HepG2 (cell line): Measurements from ENCODE around the gene CD80. TPM values are rescaled to one million over a fixed set of nuclear protein-coding genes. Genes with fewer than 3 reads are reported as not detected.

Experiments
- ATAC-seq: fragments of 200-7000 bp; cut with Tn5 transposase; 3 replicates; pipeline ENCODE4 v1.9.1; 2020; ENCODE audit warnings: mild to moderate bottlenecking, moderate library complexity
- BruUV-seq: library from RNA; stranded (reverse); fragments of 400-500 nt; replicated peaks from 2 replicates; lab custom pipeline; 2021; lab: Mats Ljungman, UMichigan
- CTCF ChIA-PET: fragments of 300-600 bp; formaldehyde crosslinking; extraction: SDS; loops from one replicate; lab custom pipeline; 2021; ENCODE audit warnings: low total read pairs, inconsistent platforms, low intra/inter-chr PET ratio; lab: Yijun Ruan, JAX
- POLR2A ChIA-PET: fragments of 350-600 bp; sonication (Branson Sonifier 250); formaldehyde crosslinking; loops from one replicate; lab custom pipeline; 2020; ENCODE audit warnings: antibody characterized with exemption, inconsistent platforms; lab: Yijun Ruan, JAX
- DNase-seq: peaks from one replicate; pipeline ENCODE4 v3.0.0-alpha.2; 2015; ENCODE audit warnings: low spot score
- FAIRE-seq: peaks from 3 replicates; lab custom pipeline; 2011; peaks lifted over from hg19 to GRCh38; lab: Jason Lieb, UNC
- H2AFZ ChIP-seq: one replicate; pipeline ENCODE4 v1.6.1; 2011; ENCODE audit warnings: low read length, inconsistent platforms
- H3K27ac ChIP-seq: fragments of 300-600 bp; 3 replicates; pipeline ENCODE4 v1.8.0; 2011; ENCODE audit warnings: mixed run types, mild to moderate bottlenecking, mixed read lengths, low read length, inconsistent platforms; ENCODE audit not compliant: insufficient read depth; ENCODE audit errors: extremely low read length
- H3K27me3 ChIP-seq, 2 experiments: fragments of 200-600 bp in 1 of 2; 2 replicates in 1 of 2; 3 replicates in 1 of 2; pipeline versions ENCODE4 v1.6.0 to v1.8.0; 2011; ENCODE audit warnings: low read length in 2 of 2, mild to moderate bottlenecking in 2 of 2, moderate library complexity in 2 of 2, inconsistent platforms in 1 of 2; ENCODE audit not compliant: insufficient read depth in 2 of 2, control insufficient read depth in 1 of 2
- H3K36me3 ChIP-seq, 2 experiments: fragments of 200-600 bp in 1 of 2; replicated peaks in 1 of 2; 2 replicates in 1 of 2; 3 replicates in 1 of 2; pipeline versions ENCODE4 v1.5.1 to v1.8.0; 2011; ENCODE audit warnings: low read length in 2 of 2, inconsistent platforms in 1 of 2; ENCODE audit not compliant: insufficient read depth in 2 of 2, control insufficient read depth in 1 of 2
- H3K4me1 ChIP-seq: 2 replicates; pipeline ENCODE4 v1.5.1; 2012; ENCODE audit warnings: low read length, inconsistent platforms; ENCODE audit not compliant: insufficient read depth
- H3K4me2 ChIP-seq: 2 replicates; pipeline ENCODE4 v1.6.0; 2011; ENCODE audit warnings: low read depth, low read length, inconsistent platforms
- H3K4me3 ChIP-seq, 3 experiments: fragments of 200-600 bp in 1 of 3; sonication (generic), shearing (Covaris generic) in 1 of 3; replicated peaks in 1 of 3; 2 replicates each; pipeline ENCODE4 v1.5.1; 2011 to 2016; ENCODE audit warnings: low read length in 3 of 3, inconsistent platforms in 2 of 3, low read depth in 2 of 3, mild to moderate bottlenecking in 2 of 3, control low read depth in 1 of 3, mixed read lengths in 1 of 3; ENCODE audit not compliant: insufficient read depth in 1 of 3
- H3K79me2 ChIP-seq: one replicate; pipeline ENCODE4 v1.6.1; 2011; ENCODE audit warnings: low read length, inconsistent platforms; ENCODE audit not compliant: insufficient read depth
- H3K9ac ChIP-seq: 2 replicates; pipeline ENCODE4 v1.6.0; 2011; ENCODE audit warnings: mild to moderate bottlenecking, low read depth, low read length, inconsistent platforms; ENCODE audit not compliant: insufficient read depth
- H3K9me3 ChIP-seq: 2 replicates; pipeline ENCODE4 v1.5.1; 2012; ENCODE audit warnings: mild to moderate bottlenecking, low read length
- H4K20me1 ChIP-seq: 2 replicates; pipeline ENCODE4 v1.6.0; 2011; ENCODE audit warnings: inconsistent platforms, mild to moderate bottlenecking, low read length, moderate library complexity; ENCODE audit not compliant: insufficient read depth
- AFF4 ChIP-seq: sonication (generic); formaldehyde crosslinking; IDR thresholded peaks from 2 replicates; pipeline ENCODE4 v1.4.0; 2020; ENCODE audit warnings: missing genetic modification reagents
- HBP1 ChIP-seq: IDR thresholded peaks from 2 replicates; pipeline ENCODE4 v1.6.1; 2016; ENCODE audit warnings: low read depth, control low read depth
- KLF15 ChIP-seq: sonication (generic); formaldehyde crosslinking; IDR thresholded peaks from 2 replicates; pipeline ENCODE4 v1.8.1; 2023; ENCODE audit warnings: borderline replicate concordance, mild to moderate bottlenecking, inconsistent platforms, missing genetic modification reagents, mixed read lengths
- NCOA1 ChIP-seq: sonication (generic); formaldehyde crosslinking; IDR thresholded peaks from 2 replicates; pipeline ENCODE4 v1.9.0; 2021; ENCODE audit warnings: missing genetic modification reagents
- REPIN1 ChIP-seq: sonication (generic); formaldehyde crosslinking; IDR thresholded peaks from 2 replicates; pipeline ENCODE4 v1.8.0; 2022; ENCODE audit warnings: missing genetic modification reagents, low read depth, mild to moderate bottlenecking, borderline replicate concordance
- U2AF2 ChIP-seq: fragments of 200-400 bp; formaldehyde crosslinking; IDR thresholded peaks from 2 replicates; pipeline ENCODE4 v1.6.1; 2017; ENCODE audit warnings: low read depth, mild to moderate bottlenecking, low read length
- ZBTB49 ChIP-seq: sonication (generic); formaldehyde crosslinking; IDR thresholded peaks from 2 replicates; pipeline ENCODE4 v1.4.0; 2020; ENCODE audit warnings: missing genetic modification reagents, borderline replicate concordance
- ZNF652 ChIP-seq: IDR thresholded peaks from 2 replicates; pipeline ENCODE4 v1.6.1; 2016; ENCODE audit warnings: low read depth, borderline replicate concordance
- ZSCAN30 ChIP-seq: sonication (generic); formaldehyde crosslinking; IDR thresholded peaks from 2 replicates; pipeline ENCODE4 v1.5.0; 2020; ENCODE audit warnings: mild to moderate bottlenecking, missing genetic modification reagents
- WGBS: methylation state at CpG from one replicate; pipeline ENCODE4 v1.1.6; 2017; ENCODE audit warnings: low lambda C conversion rate; 5-methylcytosine and 5-hydroxymethylcytosine counted together
- in situ Hi-C: cut with HindIII; loops from 2 replicates; pipeline ENCODE4 v1.10.0; 2017; ENCODE audit warnings: low pct_unique_long_range_greater_than_20kb; ENCODE audit not compliant: extremely low pct_ligation_motif_present
- intact Hi-C: fragments of 100-400 bp; cut with micrococcal nuclease; formaldehyde crosslinking; loops from one replicate; pipeline ENCODE4 v1.10.0; 2022; ENCODE audit not compliant: unreplicated experiment
- polyA plus RNA-seq, 8 experiments: library from polyadenylated mRNA; depleted of rRNA in 3 of 8; stranded (reverse) in 7 of 8; unstranded in 1 of 8; fragments of >200 nt; fragmentation: Illumina TruSeq in 4 of 8; extraction: Trizol in 4 of 8; gene quantifications; 2 replicates each; pipeline versions ENCODE4 v1.2.1 to v1.2.3, GENCODE V29; 2011 to 2016; ENCODE audit warnings: low read depth in 4 of 8, missing spikeins in 1 of 8, mixed read lengths in 1 of 8; ENCODE audit not compliant: insufficient read depth in 1 of 8
- total RNA-seq, 5 experiments: library from RNA; depleted of rRNA; stranded (reverse); fragments of >200 nt; fragmentation: Illumina TruSeq; extraction: Trizol; gene quantifications; 2 replicates each; pipeline ENCODE4 v1.2.3, GENCODE V29; 2016; ENCODE audit warnings: low read depth in 1 of 5
- TF ChIP-seq, protein P1 (sequence below): sonication (generic); formaldehyde crosslinking; IDR thresholded peaks from 2 replicates; pipeline ENCODE4 v1.4.0; 2020; ENCODE audit warnings: missing genetic modification reagents, borderline replicate concordance
- TF ChIP-seq, protein P2 (sequence below): sonication (generic); formaldehyde crosslinking; IDR thresholded peaks from 2 replicates; pipeline ENCODE4 v1.4.0; 2020; ENCODE audit warnings: mild to moderate bottlenecking, missing genetic modification reagents, borderline replicate concordance

Gene CD80
- total and polyA plus RNA-seq, 2 of the 13 experiments (the other 11 are each of a cell fraction or from before 2014, with no cell fraction given): not detected

GRCh38 chr3:119547227-119547626 lies 12.2 kb downstream of the CD80 start:
- 4% methylated on average over 1 of the region's 1 CpG for WGBS
- Histone ChIP-seq H3K79me2 (no peaks in the 10 kb centered on the region), H3K4me2 (no peak overlapping the region), H3K4me3 (no peak overlapping the region), H2AFZ (no peak overlapping the region), H3K36me3 (no peaks in the 10 kb centered on the region), H3K27me3 (no peaks in the 10 kb centered on the region), H3K4me1 (no peaks in the 10 kb centered on the region), H4K20me1 (no peaks in the 10 kb centered on the region), H3K9me3 (no peaks in the 10 kb centered on the region), H3K27ac (no peak overlapping the region), H3K9ac (no peak overlapping the region)
- POLR2A ChIA-PET: no interaction called here
- no peak for DNase-seq
- BruUV-seq: no TSS peak
- no peak for FAIRE-seq
- ATAC-seq: no peak
- in situ Hi-C loops (no loop called here), intact Hi-C loops (no loop called here)
- CTCF ChIA-PET: no interaction called here
- no peak for TF ChIP-seq ZNF652
- no peak for TF ChIP-seq NCOA1 (CRISPR knock-in tag)
- no peak for TF ChIP-seq ZBTB49 (CRISPR knock-in tag)
- TF ChIP-seq HBP1 (CRISPR knock-in tag): no peak
- no peak for TF ChIP-seq AFF4 (CRISPR knock-in tag)
- no peak for TF ChIP-seq ZSCAN30
- TF ChIP-seq, protein P1, sequence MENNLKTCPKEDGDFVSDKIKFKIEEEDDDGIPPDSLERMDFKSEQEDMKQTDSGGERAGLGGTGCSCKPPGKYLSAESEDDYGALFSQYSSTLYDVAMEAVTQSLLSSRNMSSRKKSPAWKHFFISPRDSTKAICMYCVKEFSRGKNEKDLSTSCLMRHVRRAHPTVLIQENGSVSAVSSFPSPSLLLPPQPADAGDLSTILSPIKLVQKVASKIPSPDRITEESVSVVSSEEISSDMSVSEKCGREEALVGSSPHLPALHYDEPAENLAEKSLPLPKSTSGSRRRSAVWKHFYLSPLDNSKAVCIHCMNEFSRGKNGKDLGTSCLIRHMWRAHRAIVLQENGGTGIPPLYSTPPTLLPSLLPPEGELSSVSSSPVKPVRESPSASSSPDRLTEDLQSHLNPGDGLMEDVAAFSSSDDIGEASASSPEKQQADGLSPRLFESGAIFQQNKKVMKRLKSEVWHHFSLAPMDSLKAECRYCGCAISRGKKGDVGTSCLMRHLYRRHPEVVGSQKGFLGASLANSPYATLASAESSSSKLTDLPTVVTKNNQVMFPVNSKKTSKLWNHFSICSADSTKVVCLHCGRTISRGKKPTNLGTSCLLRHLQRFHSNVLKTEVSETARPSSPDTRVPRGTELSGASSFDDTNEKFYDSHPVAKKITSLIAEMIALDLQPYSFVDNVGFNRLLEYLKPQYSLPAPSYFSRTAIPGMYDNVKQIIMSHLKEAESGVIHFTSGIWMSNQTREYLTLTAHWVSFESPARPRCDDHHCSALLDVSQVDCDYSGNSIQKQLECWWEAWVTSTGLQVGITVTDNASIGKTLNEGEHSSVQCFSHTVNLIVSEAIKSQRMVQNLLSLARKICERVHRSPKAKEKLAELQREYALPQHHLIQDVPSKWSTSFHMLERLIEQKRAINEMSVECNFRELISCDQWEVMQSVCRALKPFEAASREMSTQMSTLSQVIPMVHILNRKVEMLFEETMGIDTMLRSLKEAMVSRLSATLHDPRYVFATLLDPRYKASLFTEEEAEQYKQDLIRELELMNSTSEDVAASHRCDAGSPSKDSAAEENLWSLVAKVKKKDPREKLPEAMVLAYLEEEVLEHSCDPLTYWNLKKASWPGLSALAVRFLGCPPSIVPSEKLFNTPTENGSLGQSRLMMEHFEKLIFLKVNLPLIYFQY (CRISPR knock-in tag): no peak
- TF ChIP-seq, protein P2, sequence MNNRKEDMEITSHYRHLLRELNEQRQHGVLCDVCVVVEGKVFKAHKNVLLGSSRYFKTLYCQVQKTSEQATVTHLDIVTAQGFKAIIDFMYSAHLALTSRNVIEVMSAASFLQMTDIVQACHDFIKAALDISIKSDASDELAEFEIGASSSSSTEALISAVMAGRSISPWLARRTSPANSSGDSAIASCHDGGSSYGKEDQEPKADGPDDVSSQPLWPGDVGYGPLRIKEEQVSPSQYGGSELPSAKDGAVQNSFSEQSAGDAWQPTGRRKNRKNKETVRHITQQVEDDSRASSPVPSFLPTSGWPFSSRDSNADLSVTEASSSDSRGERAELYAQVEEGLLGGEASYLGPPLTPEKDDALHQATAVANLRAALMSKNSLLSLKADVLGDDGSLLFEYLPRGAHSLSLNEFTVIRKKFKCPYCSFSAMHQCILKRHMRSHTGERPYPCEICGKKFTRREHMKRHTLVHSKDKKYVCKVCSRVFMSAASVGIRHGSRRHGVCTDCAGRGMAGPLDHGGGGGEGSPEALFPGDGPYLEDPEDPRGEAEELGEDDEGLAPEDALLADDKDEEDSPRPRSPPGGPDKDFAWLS (CRISPR knock-in tag): no peak
- no peak for TF ChIP-seq KLF15 (CRISPR knock-in tag)
- TF ChIP-seq U2AF2: no peak
- no peak for TF ChIP-seq REPIN1 (CRISPR knock-in tag)
